Urinary bladder (tissue), 4 donors: ENCODE measurements around the gene PRX. TPM values are rescaled to one million over a fixed set of nuclear protein-coding genes. Genes with fewer than 3 reads are reported as not detected.
"Not testable (repeated sequence)": the region's sequence is repeated elsewhere in the genome, so short reads cannot be mapped to it uniquely, and the experiment has no call there.

Experiments
- DNase-seq: peaks from one replicate; pipeline ENCODE4 v3.0.0-alpha.2; 2015; ENCODE audit errors: extremely low spot score
- H3K27ac ChIP-seq: one replicate; pipeline ENCODE4 v1.5.1; 2013; ENCODE audit warnings: low read depth, mild to moderate bottlenecking, moderate library complexity
- H3K36me3 ChIP-seq: one replicate; pipeline ENCODE4 v1.6.1; 2013; ENCODE audit warnings: mild to moderate bottlenecking, moderate library complexity; ENCODE audit not compliant: insufficient read depth
- H3K4me1 ChIP-seq: one replicate; pipeline ENCODE4 v1.6.1; 2013; ENCODE audit warnings: mild to moderate bottlenecking, moderate library complexity; ENCODE audit not compliant: insufficient read depth
- H3K4me3 ChIP-seq: one replicate; pipeline ENCODE4 v1.5.1; 2013; ENCODE audit warnings: low read depth, low read length
- WGBS: extraction: QIAGEN DNeasy Blood & Tissue Kit; methylation state at CpG from one replicate; pipeline ENCODE4 v1.1.7; 2013; 5-methylcytosine and 5-hydroxymethylcytosine counted together
- polyA plus RNA-seq: library from polyadenylated mRNA; stranded (reverse); fragments of 200-250 nt; gene quantifications from one replicate; pipeline ENCODE4 v1.2.3, GENCODE V29; 2013
- total RNA-seq: library from RNA; depleted of rRNA; stranded (reverse); fragments of >200 nt; gene quantifications from one replicate; pipeline ENCODE4 v1.2.3, GENCODE V29; 2014
- donor health status: healthy with polysubstance abuse.
- donor health status: healthy.

Gene PRX, protein sequence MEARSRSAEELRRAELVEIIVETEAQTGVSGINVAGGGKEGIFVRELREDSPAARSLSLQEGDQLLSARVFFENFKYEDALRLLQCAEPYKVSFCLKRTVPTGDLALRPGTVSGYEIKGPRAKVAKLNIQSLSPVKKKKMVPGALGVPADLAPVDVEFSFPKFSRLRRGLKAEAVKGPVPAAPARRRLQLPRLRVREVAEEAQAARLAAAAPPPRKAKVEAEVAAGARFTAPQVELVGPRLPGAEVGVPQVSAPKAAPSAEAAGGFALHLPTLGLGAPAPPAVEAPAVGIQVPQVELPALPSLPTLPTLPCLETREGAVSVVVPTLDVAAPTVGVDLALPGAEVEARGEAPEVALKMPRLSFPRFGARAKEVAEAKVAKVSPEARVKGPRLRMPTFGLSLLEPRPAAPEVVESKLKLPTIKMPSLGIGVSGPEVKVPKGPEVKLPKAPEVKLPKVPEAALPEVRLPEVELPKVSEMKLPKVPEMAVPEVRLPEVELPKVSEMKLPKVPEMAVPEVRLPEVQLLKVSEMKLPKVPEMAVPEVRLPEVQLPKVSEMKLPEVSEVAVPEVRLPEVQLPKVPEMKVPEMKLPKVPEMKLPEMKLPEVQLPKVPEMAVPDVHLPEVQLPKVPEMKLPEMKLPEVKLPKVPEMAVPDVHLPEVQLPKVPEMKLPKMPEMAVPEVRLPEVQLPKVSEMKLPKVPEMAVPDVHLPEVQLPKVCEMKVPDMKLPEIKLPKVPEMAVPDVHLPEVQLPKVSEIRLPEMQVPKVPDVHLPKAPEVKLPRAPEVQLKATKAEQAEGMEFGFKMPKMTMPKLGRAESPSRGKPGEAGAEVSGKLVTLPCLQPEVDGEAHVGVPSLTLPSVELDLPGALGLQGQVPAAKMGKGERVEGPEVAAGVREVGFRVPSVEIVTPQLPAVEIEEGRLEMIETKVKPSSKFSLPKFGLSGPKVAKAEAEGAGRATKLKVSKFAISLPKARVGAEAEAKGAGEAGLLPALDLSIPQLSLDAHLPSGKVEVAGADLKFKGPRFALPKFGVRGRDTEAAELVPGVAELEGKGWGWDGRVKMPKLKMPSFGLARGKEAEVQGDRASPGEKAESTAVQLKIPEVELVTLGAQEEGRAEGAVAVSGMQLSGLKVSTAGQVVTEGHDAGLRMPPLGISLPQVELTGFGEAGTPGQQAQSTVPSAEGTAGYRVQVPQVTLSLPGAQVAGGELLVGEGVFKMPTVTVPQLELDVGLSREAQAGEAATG (N-terminal part only)
- total RNA-seq (3.2 TPM), polyA plus RNA-seq (6.7 TPM)

- Histone ChIP-seq H3K4me3 (no peak within 1 kb of the TSS), H3K27ac (no peak within 1 kb of the TSS), H3K36me3 (no peaks in the 10 kb centered on the region), H3K4me1 (no peaks in the 10 kb centered on the region)
- 28% methylated on average over 18 of the region's 18 CpGs for WGBS
- DNase-seq: no peak
Measured at GRCh38 chr19:40413291-40413845, at the start of gene PRX. Gene PRX (minus strand): TSS chr19:40413378. CDS start chr19:40407932, 5,446 bp downstream.

- DNase-seq: no peak
- H3K27ac ChIP-seq: no peak overlapping the region
Measured at GRCh38 chr19:40461669-40462221, 48.6 kb upstream of the PRX start.

DNA sequence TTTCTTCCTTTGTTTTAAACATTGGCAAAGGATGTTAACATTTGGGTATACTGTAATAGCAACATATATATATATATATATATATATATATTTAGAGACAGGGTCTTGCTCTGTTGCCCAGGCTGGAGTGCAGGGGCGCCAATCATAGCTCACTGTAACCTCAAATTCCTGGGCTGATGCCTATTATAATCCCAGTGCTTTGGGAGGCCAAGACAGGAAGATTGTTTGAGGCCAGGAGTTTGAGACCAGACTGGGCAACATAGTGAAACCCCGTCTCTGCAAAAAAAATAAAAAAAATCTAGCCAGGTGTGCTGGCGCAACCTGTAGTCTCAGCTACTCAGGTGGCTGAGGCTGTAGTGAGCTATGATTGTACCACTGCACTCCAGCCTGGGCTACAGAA lies 47.0 kb upstream of the PRX start:
- 90% methylated on average over 3 of the region's 3 CpGs for WGBS
- Histone ChIP-seq H3K36me3 (no peaks in the 10 kb centered on the region), H3K4me3 (no peak overlapping the region), H3K27ac (no peak overlapping the region), H3K4me1 (no peaks in the 10 kb centered on the region)
- DNase-seq: no peak

More at GRCh38 chr19:40461669-40462221, 48.6 kb upstream of the PRX start:
- WGBS: 81% methylated on average over 7 of the region's 7 CpGs
- Histone ChIP-seq H3K36me3 (no peaks in the 10 kb centered on the region), H3K4me3 (no peak overlapping the region), H3K4me1 (no peaks in the 10 kb centered on the region)

- WGBS: 98% methylated on average over 3 of the region's 3 CpGs
- no peak overlapping the region for H3K4me3 ChIP-seq
- H3K36me3 ChIP-seq: no peaks in the 10 kb centered on the region
- no peaks in the 10 kb centered on the region for H3K4me1 ChIP-seq
- H3K27ac ChIP-seq: no peak overlapping the region
- DNase-seq: no peak
Measured at GRCh38 chr19:40458597-40458974, 45.4 kb upstream of the PRX start.

DNA sequence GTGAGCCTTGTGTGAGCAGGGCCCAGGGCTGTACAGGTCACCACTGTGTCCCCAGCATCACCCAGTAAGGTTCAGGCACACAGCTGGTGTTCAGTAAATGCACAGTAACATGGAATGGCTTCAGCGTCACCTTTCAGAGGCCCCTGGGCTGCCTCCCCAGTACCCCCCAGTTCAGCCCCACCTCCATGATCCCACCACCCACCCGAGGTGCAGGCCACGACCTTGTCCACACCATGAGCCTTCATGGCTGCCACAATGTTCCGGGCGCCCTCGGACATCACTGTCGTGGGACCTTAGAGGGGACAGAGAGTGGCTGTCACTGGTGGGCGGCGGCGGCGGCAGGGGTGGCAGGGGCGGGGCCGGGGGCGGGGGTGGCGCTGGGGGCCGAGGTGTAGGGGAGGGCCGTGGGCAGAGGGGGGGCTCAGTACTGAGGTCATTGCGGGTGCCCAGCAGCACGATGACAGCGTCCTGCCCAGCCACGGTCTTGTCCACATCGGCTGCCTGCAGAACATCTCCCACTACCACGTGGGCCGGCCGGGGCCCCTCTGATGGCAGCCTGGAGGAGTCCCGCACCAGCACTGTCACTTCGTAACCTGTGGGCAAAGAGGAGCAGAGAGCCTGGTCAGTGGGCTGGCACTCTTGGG lies 44.9 kb upstream of the PRX start:
- H3K36me3 ChIP-seq: no peaks in the 10 kb centered on the region
- whole genome bisulfite sequencing: 89% methylated on average over 27 of the region's 27 CpGs

DNA sequence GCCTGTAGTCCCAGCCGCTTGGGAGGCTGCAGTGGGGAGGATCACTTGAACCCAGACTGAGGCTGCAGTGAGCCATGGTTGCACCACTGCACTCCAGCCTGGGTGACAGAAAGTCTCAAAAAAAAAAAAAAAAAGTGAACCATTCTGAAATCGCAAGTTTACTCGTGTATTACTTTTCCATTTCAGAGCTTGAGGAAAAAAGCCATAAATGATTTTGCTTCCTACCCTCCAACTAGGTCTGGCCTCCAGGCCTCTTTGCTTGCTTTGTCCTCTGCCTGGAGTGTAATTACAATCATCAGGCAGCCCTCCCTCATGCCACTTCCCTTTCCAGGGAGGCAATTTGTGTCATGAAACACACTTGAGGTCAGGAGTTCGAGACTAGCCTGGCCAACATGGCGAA lies 43.9 kb upstream of the PRX start:
- WGBS: 94% methylated on average over 5 of the region's 5 CpGs
- DNase-seq: no peak
- Histone ChIP-seq H3K27ac (no peak overlapping the region), H3K36me3 (no peaks in the 10 kb centered on the region), H3K4me3 (no peak overlapping the region), H3K4me1 (no peaks in the 10 kb centered on the region)

More for the DNA sequence above, 44.9 kb upstream of the PRX start:
- Histone ChIP-seq H3K27ac (no peak overlapping the region), H3K4me1 (no peaks in the 10 kb centered on the region), H3K4me3 (no peak overlapping the region)
- DNase-seq: no peak

DNA sequence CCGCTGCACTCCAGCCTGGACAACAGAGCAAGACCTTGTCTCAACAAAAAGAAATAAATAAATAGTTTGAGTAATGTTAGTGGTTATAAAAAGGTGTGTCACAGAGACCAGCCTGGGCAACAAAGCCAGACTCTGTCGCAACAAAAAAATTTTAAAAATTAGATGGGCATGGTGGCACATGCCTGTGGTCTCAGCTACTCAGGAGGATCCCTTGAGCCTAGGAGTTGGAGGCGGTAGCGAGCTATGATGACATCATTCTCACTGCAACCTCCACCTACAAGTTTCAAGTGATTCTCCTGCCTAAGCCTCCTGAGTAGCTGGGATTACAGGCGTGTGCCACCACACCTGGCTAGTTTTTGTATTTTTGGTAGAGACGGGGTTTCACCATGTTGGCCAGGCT lies 40.8 kb upstream of the PRX start:
- H3K4me3 ChIP-seq, H3K27ac ChIP-seq, H3K4me1 ChIP-seq, H3K36me3 ChIP-seq, DNase-seq: not testable (repeated sequence)
- WGBS: 94% methylated on average over 6 of the region's 6 CpGs

DNA sequence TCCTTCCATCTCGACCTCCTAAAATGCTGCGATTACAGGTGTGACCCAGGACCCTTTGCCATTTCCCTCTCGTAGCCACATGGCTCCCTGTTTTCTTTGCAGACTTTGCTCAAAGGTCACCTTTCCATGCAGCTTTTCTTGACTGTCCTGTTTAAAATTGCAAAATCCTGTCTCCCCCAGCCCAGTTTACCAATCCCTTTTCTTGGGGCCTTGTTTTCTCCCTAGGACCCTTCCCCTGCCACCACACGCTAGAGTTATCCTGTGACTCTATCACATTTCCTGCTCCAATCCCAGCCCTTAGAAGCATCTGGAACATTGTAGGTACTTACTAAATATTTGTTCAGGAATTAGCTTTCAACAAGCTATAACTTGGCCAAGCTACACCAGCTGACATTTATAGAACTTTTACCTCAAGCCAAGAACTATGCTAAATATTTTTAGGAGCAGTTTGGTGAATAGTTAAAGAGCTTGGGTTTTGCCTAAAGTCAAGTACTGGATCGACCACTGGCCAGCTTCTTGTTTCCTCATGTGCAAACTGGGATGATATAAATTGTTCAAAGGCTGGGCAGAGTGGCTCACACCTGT lies 40.1 kb upstream of the PRX start:
- Histone ChIP-seq H3K4me1 (no peaks in the 10 kb centered on the region), H3K4me3 (no peak overlapping the region), H3K36me3 (no peaks in the 10 kb centered on the region), H3K27ac (no peak overlapping the region)
- DNase-seq: no peak
- 65% methylated on average over 5 of the region's 5 CpGs for WGBS

DNA sequence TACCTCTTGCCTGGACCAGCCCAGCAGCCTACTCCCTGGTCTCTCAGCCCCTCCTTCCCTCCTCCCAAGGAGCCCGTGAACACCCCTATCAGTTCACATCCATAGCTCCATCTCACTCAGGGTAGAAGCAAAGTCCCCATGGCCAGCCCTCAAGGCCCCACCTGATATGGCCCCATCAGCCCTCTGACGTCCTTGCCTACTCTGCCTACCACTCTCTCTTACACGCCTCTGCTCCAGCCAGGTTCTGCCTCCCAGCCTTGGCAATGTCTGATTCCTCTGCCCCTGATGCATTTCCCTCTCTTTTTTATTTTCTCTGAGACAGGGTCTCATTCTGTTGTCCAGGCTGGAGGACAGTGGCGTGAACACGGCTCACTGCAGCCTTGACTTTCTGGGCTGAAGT lies 38.8 kb upstream of the PRX start:
- 68% methylated on average over 5 of the region's 5 CpGs for WGBS
- no peaks in the 10 kb centered on the region for H3K36me3 ChIP-seq
- H3K27ac ChIP-seq: no peak overlapping the region
- DNase-seq: no peak
- H3K4me3 ChIP-seq: no peak overlapping the region
- no peaks in the 10 kb centered on the region for H3K4me1 ChIP-seq

DNA sequence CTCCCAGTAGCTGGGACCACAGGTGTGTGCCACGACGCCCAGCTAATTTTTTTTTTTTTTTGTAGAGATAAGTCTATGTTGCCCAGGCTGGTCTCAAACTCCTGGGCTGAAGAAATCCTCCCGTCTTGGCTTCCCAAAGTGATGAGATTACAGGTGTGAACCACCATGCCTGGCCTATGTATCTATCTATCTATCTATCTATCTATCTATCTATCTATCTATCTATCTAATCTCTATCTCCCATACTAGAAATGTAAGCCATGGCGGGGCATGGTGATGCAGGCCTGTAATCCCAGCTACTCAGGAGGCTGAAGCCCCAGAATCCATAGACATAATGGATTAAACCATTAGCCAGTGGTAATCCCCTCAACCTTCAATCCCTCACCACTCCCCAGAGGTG lies 37.5 kb upstream of the PRX start:
- Histone ChIP-seq H3K4me1 (no peaks in the 10 kb centered on the region), H3K27ac (no peak overlapping the region), H3K36me3 (no peaks in the 10 kb centered on the region), H3K4me3 (no peak overlapping the region)
- 95% methylated on average over 4 of the region's 4 CpGs for WGBS
- DNase-seq: no peak

DNA sequence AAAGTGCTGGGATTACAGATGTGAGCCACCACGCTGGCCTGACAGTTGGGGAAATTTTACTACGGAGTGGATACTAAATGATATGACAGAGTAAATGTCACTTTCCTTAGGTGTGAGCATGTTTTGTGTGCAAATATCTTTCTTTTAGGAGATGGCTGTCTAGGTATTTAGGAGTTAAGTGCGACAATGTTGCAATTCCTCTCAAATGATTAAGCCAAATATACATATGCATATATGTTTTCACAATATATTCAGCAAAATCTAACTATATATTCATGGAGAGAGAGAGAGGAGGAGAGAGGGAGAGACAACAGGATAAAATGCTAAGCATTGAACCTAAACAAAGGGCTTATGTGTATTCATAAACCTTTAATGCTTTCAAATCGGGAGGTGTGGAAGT lies 36.3 kb upstream of the PRX start:
- 88% methylated on average over 4 of the region's 4 CpGs for WGBS
- no peak for DNase-seq
- Histone ChIP-seq H3K4me1 (no peaks in the 10 kb centered on the region), H3K36me3 (no peaks in the 10 kb centered on the region), H3K27ac (no peak overlapping the region), H3K4me3 (no peak overlapping the region)

DNA sequence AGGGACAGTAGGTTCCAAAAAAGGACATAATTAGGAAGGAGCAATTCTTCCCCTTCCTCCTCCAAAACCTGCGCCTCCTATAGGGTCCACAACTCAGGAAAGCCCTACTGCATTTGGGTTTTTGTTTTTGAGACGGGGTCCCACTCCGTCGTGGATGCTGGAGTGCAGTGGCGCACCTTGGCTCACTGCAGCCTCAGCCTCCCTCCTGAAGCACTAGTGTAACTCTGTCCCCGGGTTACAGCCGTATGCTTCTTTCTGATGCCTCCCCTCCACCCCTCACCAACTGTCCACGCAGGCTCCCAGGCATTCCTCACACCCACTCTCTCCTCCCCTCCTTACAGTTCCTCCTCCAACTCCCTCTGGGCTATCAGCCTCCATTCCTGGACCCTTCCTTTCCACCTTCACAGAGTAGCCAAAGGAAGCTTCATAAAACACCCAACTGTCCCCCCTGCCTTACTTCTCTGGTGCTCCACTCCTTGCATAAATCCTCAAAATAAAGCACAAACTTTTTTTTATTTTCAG lies 33.1 kb upstream of the PRX start:
- WGBS: 80% methylated on average over 8 of the region's 8 CpGs
- no peaks in the 10 kb centered on the region for H3K4me1 ChIP-seq
- no peak for DNase-seq
- no peak overlapping the region for H3K4me3 ChIP-seq
- H3K27ac ChIP-seq: no peak overlapping the region
- no peaks in the 10 kb centered on the region for H3K36me3 ChIP-seq
